ENCODE measurements around the gene CCNL2.

GRCh38 chr1:1337793-1338147 lies 61.4 kb downstream of the CCNL2 start:
- TF ChIP-seq CTCF (IDR thresholded peaks at IDR 0.05; ENCODE audit: poor library complexity) (no peak), EZH2phosphoT487 (IDR thresholded peaks at IDR 0.05; ENCODE audit: low read depth, severe bottlenecking, unreplicated experiment) (no peak), EZH2 (IDR thresholded peaks at IDR 0.05; ENCODE audit: borderline replicate concordance) (no peak)

Measured in hepatocyte (in vitro differentiated cells).